Keratinocyte (primary cell): ENCODE results near the gene THRB.

Experiments
- EZH2 ChIP-seq: IDR thresholded peaks from one replicate; pipeline ENCODE4 v1.6.1; 2012; ENCODE audit warnings: inconsistent platforms, mild to moderate bottlenecking, low read length, moderate library complexity
- TF ChIP-seq, protein P1 (sequence below), 3 experiments: IDR thresholded peaks in 1 of 3; conservative IDR thresholded peaks in 1 of 3; optimal IDR thresholded peaks in 1 of 3; 2 replicates in 2 of 3; 3 replicates in 1 of 3; pipeline versions ENCODE3 to v1.5.1; 2011; ENCODE audit warnings: low read length in 3 of 3, mild to moderate bottlenecking in 3 of 3, moderate library complexity in 2 of 3, control low read depth in 1 of 3, inconsistent platforms in 1 of 3; ENCODE audit not compliant: insufficient read depth in 2 of 3; ENCODE audit errors: extremely low read depth in 1 of 3

DNA sequence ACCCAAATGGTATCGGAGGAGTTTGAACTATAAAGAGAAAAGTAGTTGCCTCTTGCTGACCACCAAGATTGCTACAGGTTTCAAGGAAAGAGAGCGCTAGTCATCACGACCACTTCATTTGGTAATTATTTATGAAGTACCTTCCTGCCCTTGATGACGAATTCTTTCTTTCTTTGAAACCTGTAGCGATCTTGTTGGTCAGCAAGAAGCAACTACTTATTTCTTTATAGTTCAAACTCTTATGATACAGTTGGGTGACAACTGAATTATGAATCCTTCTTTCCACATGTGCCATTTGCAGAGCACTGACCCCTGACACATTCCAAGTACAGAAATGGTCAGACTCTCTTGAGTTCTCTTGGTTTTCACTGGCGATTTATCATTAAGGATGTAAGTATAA, 46.8 kb downstream of the THRB start:
- TF ChIP-seq, protein P1, sequence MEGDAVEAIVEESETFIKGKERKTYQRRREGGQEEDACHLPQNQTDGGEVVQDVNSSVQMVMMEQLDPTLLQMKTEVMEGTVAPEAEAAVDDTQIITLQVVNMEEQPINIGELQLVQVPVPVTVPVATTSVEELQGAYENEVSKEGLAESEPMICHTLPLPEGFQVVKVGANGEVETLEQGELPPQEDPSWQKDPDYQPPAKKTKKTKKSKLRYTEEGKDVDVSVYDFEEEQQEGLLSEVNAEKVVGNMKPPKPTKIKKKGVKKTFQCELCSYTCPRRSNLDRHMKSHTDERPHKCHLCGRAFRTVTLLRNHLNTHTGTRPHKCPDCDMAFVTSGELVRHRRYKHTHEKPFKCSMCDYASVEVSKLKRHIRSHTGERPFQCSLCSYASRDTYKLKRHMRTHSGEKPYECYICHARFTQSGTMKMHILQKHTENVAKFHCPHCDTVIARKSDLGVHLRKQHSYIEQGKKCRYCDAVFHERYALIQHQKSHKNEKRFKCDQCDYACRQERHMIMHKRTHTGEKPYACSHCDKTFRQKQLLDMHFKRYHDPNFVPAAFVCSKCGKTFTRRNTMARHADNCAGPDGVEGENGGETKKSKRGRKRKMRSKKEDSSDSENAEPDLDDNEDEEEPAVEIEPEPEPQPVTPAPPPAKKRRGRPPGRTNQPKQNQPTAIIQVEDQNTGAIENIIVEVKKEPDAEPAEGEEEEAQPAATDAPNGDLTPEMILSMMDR (optimal IDR thresholded peaks at IDR 0.05 in 1 of 3, IDR thresholded peaks at IDR 0.05 in 1 of 3, conservative IDR thresholded peaks at IDR 0.05 in 1 of 3; ENCODE audit: extremely low read depth in 1 of 3, insufficient read depth in 2 of 3, low read length in 3 of 3), result no peak
- no peak for TF ChIP-seq EZH2
